ENCODE measurements around the gene ESR1.

DNA sequence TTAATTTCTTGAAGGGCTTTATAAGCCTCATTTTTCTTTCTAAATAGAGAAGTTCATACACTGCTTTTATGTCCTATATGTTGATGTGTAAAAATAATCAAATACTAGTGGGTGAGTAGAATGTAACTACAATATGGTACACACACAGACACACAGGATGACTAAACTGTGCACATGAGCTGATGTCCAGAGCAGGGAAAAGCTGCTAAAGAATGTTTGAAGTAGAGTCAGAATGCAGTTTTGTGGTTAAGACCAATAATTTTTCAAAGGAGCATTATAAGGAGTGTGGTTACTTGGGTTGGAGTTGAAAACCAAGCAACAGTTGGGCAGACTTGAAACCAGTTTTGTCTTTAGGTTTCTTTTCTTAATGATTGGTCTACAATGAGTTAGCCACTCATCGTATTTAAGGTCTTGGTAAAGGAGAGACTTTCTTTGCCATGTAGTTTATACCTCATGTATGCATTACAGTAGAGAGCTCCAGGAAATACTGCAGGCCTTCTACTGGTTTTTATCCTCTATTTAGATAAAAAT lies 196.6 kb downstream of the ESR1 start:
- TF ChIP-seq POLR2AphosphoS5 (IDR thresholded peaks at IDR 0.05): no peak
- TF ChIP-seq, protein P1, sequence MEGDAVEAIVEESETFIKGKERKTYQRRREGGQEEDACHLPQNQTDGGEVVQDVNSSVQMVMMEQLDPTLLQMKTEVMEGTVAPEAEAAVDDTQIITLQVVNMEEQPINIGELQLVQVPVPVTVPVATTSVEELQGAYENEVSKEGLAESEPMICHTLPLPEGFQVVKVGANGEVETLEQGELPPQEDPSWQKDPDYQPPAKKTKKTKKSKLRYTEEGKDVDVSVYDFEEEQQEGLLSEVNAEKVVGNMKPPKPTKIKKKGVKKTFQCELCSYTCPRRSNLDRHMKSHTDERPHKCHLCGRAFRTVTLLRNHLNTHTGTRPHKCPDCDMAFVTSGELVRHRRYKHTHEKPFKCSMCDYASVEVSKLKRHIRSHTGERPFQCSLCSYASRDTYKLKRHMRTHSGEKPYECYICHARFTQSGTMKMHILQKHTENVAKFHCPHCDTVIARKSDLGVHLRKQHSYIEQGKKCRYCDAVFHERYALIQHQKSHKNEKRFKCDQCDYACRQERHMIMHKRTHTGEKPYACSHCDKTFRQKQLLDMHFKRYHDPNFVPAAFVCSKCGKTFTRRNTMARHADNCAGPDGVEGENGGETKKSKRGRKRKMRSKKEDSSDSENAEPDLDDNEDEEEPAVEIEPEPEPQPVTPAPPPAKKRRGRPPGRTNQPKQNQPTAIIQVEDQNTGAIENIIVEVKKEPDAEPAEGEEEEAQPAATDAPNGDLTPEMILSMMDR (IDR thresholded peaks at IDR 0.05): no peak
- TF ChIP-seq EP300 (IDR thresholded peaks at IDR 0.05): no peak

Data from esophagus muscularis mucosa (tissue), 4 donors.